Fibroblast of mammary gland (primary cell): ENCODE results near the gene KIF5C.

Source experiments
- DNase-seq: peaks from one replicate; pipeline ENCODE4 v3.0.0-alpha.2; 2010; ENCODE audit warnings: low read depth
- H3K4me3 ChIP-seq: 2 replicates; pipeline ENCODE4 v1.5.1; 2011; ENCODE audit warnings: low read depth, mild to moderate bottlenecking, low read length, moderate library complexity; ENCODE audit not compliant: control insufficient read depth
- TF ChIP-seq, protein P1 (sequence below): conservative IDR thresholded peaks from 2 replicates; pipeline ENCODE4 v1.5.1; 2011; ENCODE audit warnings: low read depth, low read length, inconsistent platforms; ENCODE audit not compliant: control insufficient read depth, insufficient read depth

KIF5C gene

DNA sequence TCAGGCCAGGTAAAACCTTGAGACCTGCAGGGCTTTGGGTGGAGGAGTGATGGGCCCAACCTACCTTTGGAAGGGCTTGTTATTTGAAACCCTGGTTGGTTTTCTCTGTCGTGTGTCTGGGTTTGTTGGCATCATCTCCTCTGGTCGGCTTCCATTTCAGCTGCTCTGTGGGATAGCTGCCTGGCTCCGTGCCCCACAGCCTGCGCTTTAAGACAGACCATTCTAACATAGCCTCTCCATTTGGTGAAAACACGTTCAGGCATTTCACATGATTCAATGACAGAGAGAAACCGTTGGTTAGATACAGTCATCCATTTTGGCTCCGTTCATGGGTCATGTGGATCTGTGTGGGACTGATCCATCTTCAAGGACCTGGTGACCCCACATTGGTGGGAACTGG lies 126.5 kb downstream of the KIF5C start:
- DNase-seq: peak; percentile 7
- TF ChIP-seq, protein P1, sequence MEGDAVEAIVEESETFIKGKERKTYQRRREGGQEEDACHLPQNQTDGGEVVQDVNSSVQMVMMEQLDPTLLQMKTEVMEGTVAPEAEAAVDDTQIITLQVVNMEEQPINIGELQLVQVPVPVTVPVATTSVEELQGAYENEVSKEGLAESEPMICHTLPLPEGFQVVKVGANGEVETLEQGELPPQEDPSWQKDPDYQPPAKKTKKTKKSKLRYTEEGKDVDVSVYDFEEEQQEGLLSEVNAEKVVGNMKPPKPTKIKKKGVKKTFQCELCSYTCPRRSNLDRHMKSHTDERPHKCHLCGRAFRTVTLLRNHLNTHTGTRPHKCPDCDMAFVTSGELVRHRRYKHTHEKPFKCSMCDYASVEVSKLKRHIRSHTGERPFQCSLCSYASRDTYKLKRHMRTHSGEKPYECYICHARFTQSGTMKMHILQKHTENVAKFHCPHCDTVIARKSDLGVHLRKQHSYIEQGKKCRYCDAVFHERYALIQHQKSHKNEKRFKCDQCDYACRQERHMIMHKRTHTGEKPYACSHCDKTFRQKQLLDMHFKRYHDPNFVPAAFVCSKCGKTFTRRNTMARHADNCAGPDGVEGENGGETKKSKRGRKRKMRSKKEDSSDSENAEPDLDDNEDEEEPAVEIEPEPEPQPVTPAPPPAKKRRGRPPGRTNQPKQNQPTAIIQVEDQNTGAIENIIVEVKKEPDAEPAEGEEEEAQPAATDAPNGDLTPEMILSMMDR: no peak
- H3K4me3 ChIP-seq: no peak overlapping the region

DNA sequence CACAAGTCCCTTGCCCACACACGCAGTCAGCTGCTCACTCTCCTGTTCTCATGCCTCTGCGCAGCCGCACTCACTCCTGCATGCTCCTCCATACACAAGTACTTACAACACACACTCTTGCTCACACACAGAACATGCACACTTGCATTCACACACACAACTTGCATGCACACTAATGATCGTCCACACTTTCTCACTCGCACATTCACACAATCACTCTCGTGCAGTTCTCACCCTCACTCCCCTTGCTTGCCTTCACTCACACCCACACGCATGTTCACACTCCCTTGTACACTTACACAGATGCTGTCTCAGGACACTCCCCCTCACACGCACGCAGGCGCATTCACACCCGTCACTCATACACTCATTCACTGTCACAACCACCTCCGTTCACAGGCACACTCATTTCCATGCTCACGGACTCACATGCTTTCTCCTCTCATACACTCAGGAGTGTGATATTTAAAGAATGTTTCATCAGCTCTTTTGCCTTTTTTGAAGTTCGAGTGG lies 127.4 kb downstream of the KIF5C start:
- no peak overlapping the region for H3K4me3 ChIP-seq
- TF ChIP-seq, protein P1: no peak
- no peak for DNase-seq

DNA sequence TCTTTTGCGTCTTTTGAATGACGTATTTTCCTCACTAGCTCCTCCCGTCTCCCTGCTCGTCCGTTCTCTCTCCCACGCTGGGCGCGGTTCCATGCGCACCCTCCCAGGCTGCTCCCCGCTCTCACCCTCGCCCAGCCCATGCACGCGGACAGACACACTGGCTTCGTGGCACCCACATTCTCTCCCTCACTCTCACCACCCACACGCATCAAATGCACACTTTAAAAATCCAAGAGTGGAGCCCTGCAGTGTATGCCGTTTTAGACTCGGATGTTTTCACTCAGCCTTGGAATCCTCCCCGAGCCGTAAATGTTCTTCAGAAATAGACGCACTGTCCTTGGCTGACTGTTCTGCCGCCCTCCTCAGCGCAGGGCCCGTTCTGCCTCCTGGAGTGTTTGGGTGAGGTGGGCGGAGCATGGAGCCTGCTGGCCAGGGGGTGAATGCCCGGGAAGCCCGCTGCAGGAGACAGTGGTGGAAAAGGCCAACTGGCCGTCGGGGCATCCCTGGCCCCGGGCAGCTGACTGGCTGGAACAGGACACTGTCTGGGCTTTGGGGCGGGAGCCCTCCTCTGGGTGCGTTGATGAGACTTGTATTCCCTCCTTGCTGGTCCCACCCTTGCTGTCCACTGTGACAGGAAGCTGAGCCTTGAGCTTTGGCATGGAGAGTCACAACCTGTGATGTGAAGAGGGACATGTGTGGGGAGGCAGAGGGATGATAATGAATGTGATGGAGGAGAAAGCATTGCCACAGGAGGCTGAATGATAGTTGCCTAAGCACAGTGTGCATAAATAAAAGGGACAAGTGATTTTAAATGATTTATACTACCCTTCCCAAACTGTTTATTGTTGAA lies 128.1 kb downstream of the KIF5C start:
- no peak overlapping the region for H3K4me3 ChIP-seq
- TF ChIP-seq, protein P1: no peak
- DNase-seq: peak; percentile 10

DNA sequence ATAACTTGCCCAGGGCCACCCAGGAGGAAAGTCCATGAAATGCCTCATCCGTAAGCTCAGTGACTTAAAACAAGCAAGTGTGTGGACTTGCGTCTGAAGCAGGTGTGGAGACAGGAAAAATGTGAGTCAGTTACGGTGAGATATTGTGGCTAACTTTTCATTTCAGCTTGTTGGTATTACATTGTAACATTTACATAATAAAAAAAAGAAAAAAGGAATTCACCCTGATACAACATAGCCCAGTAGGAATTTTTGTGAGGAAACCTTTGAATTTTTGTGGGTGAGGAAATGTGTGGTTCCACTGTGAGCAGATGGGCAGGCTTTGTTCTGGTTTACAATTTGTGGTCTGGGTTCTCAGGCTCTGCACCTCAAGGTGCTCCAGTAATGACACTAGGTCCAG lies 129.8 kb downstream of the KIF5C start:
- H3K4me3 ChIP-seq: no peak overlapping the region
- DNase-seq: no peak
- TF ChIP-seq, protein P1: no peak

DNA sequence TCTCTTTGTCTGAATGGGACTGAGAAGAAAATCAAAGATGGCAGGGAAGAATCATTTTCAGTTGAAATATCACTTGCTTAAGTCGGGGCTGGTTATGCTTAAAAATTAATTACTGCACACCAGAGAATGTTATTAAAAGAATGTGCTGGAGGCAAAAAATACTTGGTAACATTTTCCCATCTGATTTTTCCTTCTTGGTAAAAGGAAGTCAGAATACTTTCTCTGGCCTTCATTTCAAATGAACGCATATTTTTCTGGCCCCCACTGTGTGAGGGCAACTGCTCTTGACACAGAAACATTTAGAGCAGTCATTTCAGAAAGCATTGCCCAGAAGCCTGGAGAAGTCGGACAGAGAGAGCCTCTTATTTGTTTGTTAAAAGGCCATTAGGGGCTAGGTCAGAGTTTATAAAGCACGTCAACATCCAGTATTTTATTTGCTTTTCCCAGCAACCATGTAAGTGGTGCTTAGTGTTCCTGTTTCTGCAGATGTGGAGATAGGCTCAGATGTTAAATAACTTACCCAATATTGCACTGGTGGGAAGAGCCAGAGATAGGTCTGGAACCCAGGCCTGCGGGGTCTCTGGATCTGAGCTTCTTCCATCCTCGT lies 130.5 kb downstream of the KIF5C start:
- TF ChIP-seq, protein P1: no peak
- no peak overlapping the region for H3K4me3 ChIP-seq
- DNase-seq: no peak

DNA sequence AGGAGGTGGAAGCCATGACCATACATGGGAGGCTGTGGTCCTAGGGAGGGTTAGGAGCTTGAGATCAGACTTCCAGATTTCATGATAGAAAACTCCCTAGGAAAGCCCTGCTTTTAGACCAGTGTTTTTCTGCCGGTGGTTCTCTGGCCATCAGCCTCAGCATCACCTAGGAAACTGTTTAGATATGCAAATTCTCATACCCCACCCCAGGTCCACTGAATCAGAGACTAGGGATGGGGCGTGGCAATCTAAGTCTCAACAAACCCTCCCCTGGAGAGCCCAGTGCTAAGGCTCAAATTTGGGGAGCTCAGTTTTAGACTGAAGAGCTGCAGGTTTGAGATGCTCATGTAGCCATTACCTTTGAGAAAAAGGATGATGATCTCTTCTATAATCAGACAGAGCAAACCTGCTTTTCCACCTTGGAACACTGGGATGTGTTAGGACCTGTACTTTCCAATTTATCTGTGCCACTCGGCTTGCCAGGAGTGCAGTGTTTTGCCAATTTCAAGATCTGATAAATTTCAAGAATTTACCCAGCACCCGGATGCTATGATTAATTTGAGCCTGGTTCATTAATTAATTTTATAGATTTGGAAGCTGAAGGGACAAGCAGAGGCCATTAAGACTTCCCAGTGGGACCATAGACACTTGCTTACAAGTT lies 132.0 kb downstream of the KIF5C start:
- no peak for DNase-seq
- H3K4me3 ChIP-seq: no peak overlapping the region
- TF ChIP-seq, protein P1: no peak
